Activated T-helper 2 cell treated with anti-CD3 and anti-CD28 coated beads, Interferon-gamma antibody, Interleukin-2, Interleukin-4, amounts not matched to agents 10 μg/mL and 5 μg/mL and 100 μg/mL, durations not matched to agents 14 hours and 24 hours and 36 hours (primary cell): Measurements from ENCODE around the gene SLC5A11. TPM values are rescaled to one million over a fixed set of nuclear protein-coding genes. Genes with fewer than 3 reads are reported as not detected.

Source experiments
- DNase-seq: peaks from one replicate; pipeline ENCODE4 v3.0.0; 2021; ENCODE audit warnings: low spot score
- H3K27ac Mint-ChIP-seq: one replicate; pipeline ENCODE4 v1.8.0; 2021; ENCODE audit warnings: mixed read lengths
- H3K27me3 Mint-ChIP-seq: one replicate; pipeline ENCODE4 v1.8.0; 2021; ENCODE audit warnings: low read depth, mixed read lengths
- H3K36me3 Mint-ChIP-seq: one replicate; pipeline ENCODE4 v1.8.0; 2021; ENCODE audit warnings: low read depth, mixed read lengths
- H3K4me1 Mint-ChIP-seq: one replicate; pipeline ENCODE4 v1.8.0; 2021; ENCODE audit warnings: low read depth, mixed read lengths
- H3K4me3 Mint-ChIP-seq: one replicate; pipeline ENCODE4 v1.8.0; 2021; ENCODE audit warnings: low read depth, mild to moderate bottlenecking, moderate library complexity, mixed read lengths
- H3K9me3 Mint-ChIP-seq: one replicate; pipeline ENCODE4 v1.8.0; 2021; ENCODE audit warnings: mixed read lengths
- intact Hi-C: fragments of 100-400 bp; cut with micrococcal nuclease; formaldehyde crosslinking; loops from one replicate; pipeline ENCODE4 v1.15.1; 2023
- total RNA-seq: library from RNA; stranded (reverse); gene quantifications from 2 replicates; pipeline ENCODE4 v1.2.3, GENCODE V29; 2022

Gene SLC5A11
- total RNA-seq, 1 donor from 2014 or later: not detected

- Mint-ChIP-seq H3K9me3 (no peaks in the 10 kb centered on the region), H3K36me3 (peaks cover 43% of the 10 kb centered on the region), H3K27me3 (no peaks in the 10 kb centered on the region), H3K27ac (no peak overlapping the region), H3K4me3 (no peak overlapping the region), H3K4me1 (no peaks in the 10 kb centered on the region)
- intact Hi-C loops: no loop called here
- no peak for DNase-seq
Observed at GRCh38 chr16:24946155-24946554, 100.4 kb downstream of the SLC5A11 start.

GRCh38 chr16:24950275-24950674 is 104.5 kb downstream of the SLC5A11 start:
- Mint-ChIP-seq H3K36me3 (peaks cover 54% of the 10 kb centered on the region), H3K9me3 (no peaks in the 10 kb centered on the region), H3K27ac (no peak overlapping the region), H3K27me3 (no peaks in the 10 kb centered on the region), H3K4me1 (no peaks in the 10 kb centered on the region), H3K4me3 (no peak overlapping the region)
- intact Hi-C loops: no loop called here
- no peak for DNase-seq

- H3K4me1 Mint-ChIP-seq: no peaks in the 10 kb centered on the region
- H3K9me3 Mint-ChIP-seq: no peaks in the 10 kb centered on the region
- no peak for DNase-seq
- intact Hi-C loops: no loop called here
- H3K27me3 Mint-ChIP-seq: no peaks in the 10 kb centered on the region
- no peak overlapping the region for H3K4me3 Mint-ChIP-seq
- no peak overlapping the region for H3K27ac Mint-ChIP-seq
- peaks cover 66% of the 10 kb centered on the region for H3K36me3 Mint-ChIP-seq
Observed at GRCh38 chr16:24953306-24953705, 107.5 kb downstream of the SLC5A11 start.

GRCh38 chr16:24953721-24954120 is 108.0 kb downstream of the SLC5A11 start:
- intact Hi-C loops: no loop called here
- Mint-ChIP-seq H3K9me3 (no peaks in the 10 kb centered on the region), H3K27ac (no peak overlapping the region), H3K4me1 (no peaks in the 10 kb centered on the region), H3K4me3 (no peak overlapping the region), H3K27me3 (no peaks in the 10 kb centered on the region), H3K36me3 (peaks cover 68% of the 10 kb centered on the region)
- no peak for DNase-seq

- Mint-ChIP-seq H3K4me1 (no peaks in the 10 kb centered on the region), H3K27ac (no peak overlapping the region), H3K27me3 (no peaks in the 10 kb centered on the region), H3K9me3 (no peaks in the 10 kb centered on the region), H3K36me3 (peaks cover 71% of the 10 kb centered on the region), H3K4me3 (no peak overlapping the region)
- no peak for DNase-seq
- intact Hi-C loops: no loop called here
Observed at GRCh38 chr16:24954137-24954536, 108.4 kb downstream of the SLC5A11 start.

- intact Hi-C loops: no loop called here
- Mint-ChIP-seq H3K9me3 (no peaks in the 10 kb centered on the region), H3K27me3 (no peaks in the 10 kb centered on the region), H3K4me3 (no peak overlapping the region), H3K4me1 (no peaks in the 10 kb centered on the region), H3K27ac (no peak overlapping the region), H3K36me3 (peaks cover 76% of the 10 kb centered on the region)
- DNase-seq: no peak
Observed at GRCh38 chr16:24955975-24956731, 110.4 kb downstream of the SLC5A11 start.

- Mint-ChIP-seq H3K27ac (no peak overlapping the region), H3K36me3 (peaks cover 84% of the 10 kb centered on the region)
- intact Hi-C loops: no loop called here
Observed at GRCh38 chr16:24957887-24958286, 112.1 kb downstream of the SLC5A11 start.

More at GRCh38 chr16:24957887-24958286, 112.1 kb downstream of the SLC5A11 start:
- Mint-ChIP-seq H3K27me3 (no peaks in the 10 kb centered on the region), H3K4me3 (no peak overlapping the region), H3K4me1 (no peaks in the 10 kb centered on the region), H3K9me3 (peaks cover 12% of the 10 kb centered on the region)
- DNase-seq: no peak

Other genes starting within 250 kb of the SLC5A11 start
- gene TNRC6A, start 116.3 kb upstream of the SLC5A11 start, total RNA-seq: 47.3 and 50.3 TPM in 2 replicates
- 75.4 and 84.4 TPM in 2 replicates for gene ARHGAP17, start 169.4 kb downstream of the SLC5A11 start, total RNA-seq